Fibroblast of villous mesenchyme (primary cell): ENCODE results near the gene SMC3. TPM values are rescaled to one million over a fixed set of nuclear protein-coding genes. Genes with fewer than 3 reads are reported as not detected.
"Not testable (repeated sequence)": the region's sequence is repeated elsewhere in the genome, so short reads cannot be mapped to it uniquely, and the experiment has no call there.

Source experiments
- DNase-seq: peaks from one replicate; pipeline ENCODE4 v3.0.0-alpha.2; 2010; ENCODE audit warnings: low read depth
- H3K4me3 ChIP-seq: 2 replicates; pipeline ENCODE4 v1.5.1; 2011; ENCODE audit warnings: low read depth, mild to moderate bottlenecking, low read length
- CTCF ChIP-seq: IDR thresholded peaks from 2 replicates; pipeline ENCODE4 v1.5.1; 2012; ENCODE audit warnings: low read depth, mild to moderate bottlenecking, low read length; ENCODE audit not compliant: insufficient read depth
- total RNA-seq: library from RNA; depleted of rRNA; stranded (reverse); fragments of >200 nt; gene quantifications from 2 replicates; pipeline ENCODE4 v1.2.3, GENCODE V29; 2012

The SMC3 gene
- total RNA-seq, 1 donor = 23.3 TPM

GRCh38 chr10:110609605-110610004 lies 42.1 kb downstream of the SMC3 start:
- no peak overlapping the region for H3K4me3 ChIP-seq
- DNase-seq = no peak
- TF ChIP-seq CTCF = no peak

GRCh38 chr10:110610308-110610774 lies 42.8 kb downstream of the SMC3 start:
- DNase-seq = peak; percentile 59
- TF ChIP-seq CTCF = peak; percentile 86
- no peak overlapping the region for H3K4me3 ChIP-seq

GRCh38 chr10:110610781-110611180 lies 43.3 kb downstream of the SMC3 start:
- H3K4me3 ChIP-seq, DNase-seq: not testable (repeated sequence)

- no peak for TF ChIP-seq CTCF
- no peak overlapping the region for H3K4me3 ChIP-seq
- no peak for DNase-seq
Measured at GRCh38 chr10:110612087-110612486, 44.6 kb downstream of the SMC3 start.

GRCh38 chr10:110612629-110613028 lies 45.1 kb downstream of the SMC3 start:
- H3K4me3 ChIP-seq = no peak overlapping the region
- no peak for DNase-seq
- TF ChIP-seq CTCF = no peak

GRCh38 chr10:110613341-110613995 lies 46.0 kb downstream of the SMC3 start:
- H3K4me3 ChIP-seq = no peak overlapping the region
- DNase-seq = no peak
- TF ChIP-seq CTCF = no peak

- no peak overlapping the region for H3K4me3 ChIP-seq
- DNase-seq = no peak
- no peak for TF ChIP-seq CTCF
Measured at GRCh38 chr10:110613996-110614495, 46.6 kb downstream of the SMC3 start.
